H1 (cell line): ENCODE data around the gene ADAMTS16. TPM values are rescaled to one million over a fixed set of nuclear protein-coding genes. Genes with fewer than 3 reads are reported as not detected.

Source experiments
- CTCF ChIA-PET: fragments of 300-600 bp; sonication (Branson Sonifier 250); formaldehyde crosslinking; loops from one replicate; lab custom pipeline; 2021; ENCODE audit not compliant: partially characterized antibody; lab: Charles Lee
- POLR2A ChIA-PET: fragments of 300-600 bp; sonication (Branson Sonifier 250); formaldehyde crosslinking; loops from one replicate; lab custom pipeline; 2021; ENCODE audit warnings: inconsistent platforms; ENCODE audit not compliant: partially characterized antibody; lab: Charles Lee
- DNase-seq, 2 experiments: peaks; one replicate each; pipeline versions ENCODE4 v3.0.0 to v3.0.0-alpha.2; 2010 to 2022; ENCODE audit warnings: low spot score in 2 of 2, low read depth in 1 of 2, mixed read lengths in 1 of 2
- FAIRE-seq: peaks from 2 replicates; lab custom pipeline; 2011; peaks lifted over from hg19 to GRCh38; lab: Jason Lieb, UNC
- H2AFZ ChIP-seq: 2 replicates; pipeline ENCODE4 v1.8.1; 2012; ENCODE audit warnings: low read length, inconsistent platforms
- H2AK5ac ChIP-seq: 2 replicates; pipeline ENCODE4 v1.6.1; 2013; ENCODE audit warnings: low read depth, low read length
- H2BK120ac ChIP-seq: replicated peaks from 2 replicates; pipeline ENCODE3; 2013; ENCODE audit warnings: low read depth, low read length, inconsistent platforms
- H2BK12ac ChIP-seq: 2 replicates; pipeline ENCODE4 v1.6.1; 2013; ENCODE audit warnings: low read depth, low read length
- H2BK15ac ChIP-seq: 2 replicates; pipeline ENCODE4 v1.6.1; 2013; ENCODE audit warnings: low read length
- H2BK20ac ChIP-seq: 2 replicates; pipeline ENCODE4 v1.6.1; 2013; ENCODE audit warnings: low read length
- H2BK5ac ChIP-seq: 2 replicates; pipeline ENCODE4 v1.6.1; 2013; ENCODE audit warnings: low read depth, low read length
- H3K14ac ChIP-seq: 2 replicates; pipeline ENCODE4 v1.6.1; 2013; ENCODE audit warnings: inconsistent platforms; ENCODE audit not compliant: insufficient read length
- H3K18ac ChIP-seq: 2 replicates; pipeline ENCODE4 v1.6.1; 2013; ENCODE audit warnings: low read length; ENCODE audit errors: extremely low read depth
- H3K23ac ChIP-seq: 2 replicates; pipeline ENCODE4 v1.6.1; 2013; ENCODE audit warnings: inconsistent platforms; ENCODE audit not compliant: insufficient read length
- H3K23me2 ChIP-seq: 2 replicates; pipeline ENCODE4 v1.6.1; 2013; ENCODE audit warnings: low read depth, low read length
- H3K27ac ChIP-seq: 2 replicates; pipeline ENCODE4 v1.6.1; 2011; ENCODE audit warnings: low read depth, low read length, inconsistent platforms
- H3K27me3 ChIP-seq, 4 experiments: replicated peaks in 1 of 4; 1 replicate in 1 of 4; 2 replicates in 3 of 4; pipeline versions ENCODE4 v1.6.1 to v1.8.1; 2011 to 2013; ENCODE audit warnings: low read length in 3 of 4, mild to moderate bottlenecking in 3 of 4, inconsistent platforms in 2 of 4, mixed read lengths in 2 of 4, moderate library complexity in 1 of 4; ENCODE audit not compliant: control insufficient read depth in 3 of 4, insufficient read depth in 3 of 4; ENCODE audit errors: extremely low read depth in 1 of 4
- H3K36me3 ChIP-seq, 4 experiments: 2 replicates each; pipeline versions ENCODE4 v1.6.1 to v1.8.1; 2011 to 2013; ENCODE audit warnings: mild to moderate bottlenecking in 4 of 4, low read length in 3 of 4, moderate library complexity in 2 of 4, control low read depth in 1 of 4, inconsistent platforms in 1 of 4; ENCODE audit not compliant: insufficient read depth in 4 of 4, control insufficient read depth in 2 of 4
- H3K4ac ChIP-seq: replicated peaks from 2 replicates; pipeline ENCODE3; 2013; ENCODE audit warnings: low read length, low read depth, mixed read lengths, inconsistent platforms; ENCODE audit not compliant: insufficient read length
- H3K4me1 ChIP-seq, 4 experiments: replicated peaks in 1 of 4; 1 replicate in 1 of 4; 2 replicates in 3 of 4; pipeline versions ENCODE4 v1.6.1 to v1.8.1; 2011 to 2013; ENCODE audit warnings: low read length in 3 of 4, inconsistent platforms in 2 of 4, mixed read lengths in 1 of 4; ENCODE audit not compliant: insufficient read depth in 4 of 4, control insufficient read depth in 3 of 4
- H3K4me2 ChIP-seq, 2 experiments: 2 replicates each; pipeline versions ENCODE4 v1.6.1 to v1.8.1; 2011 to 2013; ENCODE audit warnings: low read depth in 2 of 2, low read length in 2 of 2, control low read depth in 1 of 2, inconsistent platforms in 1 of 2, mild to moderate bottlenecking in 1 of 2; ENCODE audit not compliant: insufficient read depth in 1 of 2
- H3K4me3 ChIP-seq, 4 experiments: fragments of 200-600, 300-600 bp in 1 of 4; sonication (generic), shearing (Covaris generic), sonication (Bioruptor Twin) in 1 of 4; 2 replicates each; pipeline versions ENCODE4 v1.5.1 to v1.8.1; 2011 to 2016; ENCODE audit warnings: low read length in 4 of 4, low read depth in 3 of 4, control low read depth in 2 of 4, inconsistent platforms in 2 of 4, mild to moderate bottlenecking in 2 of 4, mixed read lengths in 1 of 4, moderate library complexity in 1 of 4; ENCODE audit not compliant: insufficient read depth in 2 of 4; ENCODE audit errors: extremely low read depth in 1 of 4
- H3K56ac ChIP-seq: replicated peaks from 2 replicates; pipeline ENCODE3; 2013; ENCODE audit warnings: low read depth, mild to moderate bottlenecking, mixed read lengths, low read length, inconsistent platforms; ENCODE audit not compliant: insufficient read length
- H3K79me1 ChIP-seq: 2 replicates; pipeline ENCODE4 v1.6.1; 2013; ENCODE audit warnings: low read depth, low read length, control low read depth
- H3K79me2 ChIP-seq, 2 experiments: 2 replicates each; pipeline versions ENCODE4 v1.6.1 to v1.8.1; 2012 to 2013; ENCODE audit warnings: low read length in 2 of 2, mild to moderate bottlenecking in 2 of 2, inconsistent platforms in 1 of 2; ENCODE audit not compliant: insufficient read depth in 2 of 2, control insufficient read depth in 1 of 2
- H3K9ac ChIP-seq, 4 experiments: replicated peaks in 1 of 4; 1 replicate in 1 of 4; 2 replicates in 3 of 4; pipeline versions ENCODE4 v1.6.1 to v1.8.1; 2011 to 2013; ENCODE audit warnings: low read depth in 3 of 4, low read length in 3 of 4, control low read depth in 2 of 4, mild to moderate bottlenecking in 2 of 4, moderate library complexity in 2 of 4, inconsistent platforms in 1 of 4; ENCODE audit errors: extremely low read depth in 1 of 4
- H3K9me3 ChIP-seq, 2 experiments: 2 replicates each; pipeline versions ENCODE4 v1.6.1 to v1.8.1; 2012 to 2013; ENCODE audit warnings: mild to moderate bottlenecking in 2 of 2, moderate library complexity in 2 of 2, control low read depth in 1 of 2, inconsistent platforms in 1 of 2, low read depth in 1 of 2, low read length in 1 of 2, mixed read lengths in 1 of 2; ENCODE audit not compliant: insufficient read depth in 2 of 2
- H4K20me1 ChIP-seq, 2 experiments: replicated peaks in 1 of 2; 2 replicates each; pipeline versions ENCODE3 to v1.8.1; 2011 to 2013; ENCODE audit warnings: inconsistent platforms in 2 of 2, low read length in 2 of 2, mild to moderate bottlenecking in 1 of 2; ENCODE audit not compliant: insufficient read depth in 2 of 2, control insufficient read depth in 1 of 2
- H4K5ac ChIP-seq: 2 replicates; pipeline ENCODE4 v1.6.1; 2013; ENCODE audit warnings: low read length, low read depth, mixed read lengths, inconsistent platforms; ENCODE audit not compliant: insufficient read length
- H4K8ac ChIP-seq: 2 replicates; pipeline ENCODE4 v1.8.0; 2013; ENCODE audit warnings: mild to moderate bottlenecking, moderate library complexity, low read length, inconsistent platforms; ENCODE audit not compliant: insufficient read depth; ENCODE audit errors: extremely low read depth
- H4K91ac ChIP-seq: replicated peaks from 2 replicates; pipeline ENCODE3; 2013; ENCODE audit warnings: low read length, mixed read lengths, inconsistent platforms; ENCODE audit not compliant: insufficient read length
- ASH2L ChIP-seq: fragments of 200-600, 300-600 bp; sonication (generic); IDR thresholded peaks from one replicate; pipeline ENCODE4 v1.7.1; 2017; ENCODE audit warnings: low read length
- ATF3 ChIP-seq: IDR thresholded peaks from 2 replicates; pipeline ENCODE4 v1.6.1; 2011; ENCODE audit warnings: low read depth, mild to moderate bottlenecking, low read length; ENCODE audit not compliant: insufficient read depth
- CBX8 ChIP-seq: fragments of 300-800, 300-1000 bp; sonication (generic); IDR thresholded peaks from 2 replicates; pipeline ENCODE4 v1.7.1; 2016; ENCODE audit warnings: low read depth, low read length, borderline replicate concordance
- CEBPB ChIP-seq: IDR thresholded peaks from 2 replicates; pipeline ENCODE4 v1.6.1; 2012; ENCODE audit warnings: low read depth, low read length
- CHD2 ChIP-seq: IDR thresholded peaks from 2 replicates; pipeline ENCODE4 v1.6.1; 2012; ENCODE audit warnings: low read length, improper control_type of control experiment
- CTCF ChIP-seq, 3 experiments: IDR thresholded peaks; 1 replicate in 2 of 3; 2 replicates in 1 of 3; pipeline versions ENCODE4 v1.5.1 to v1.6.1; 2011; ENCODE audit warnings: low read length in 3 of 3, mild to moderate bottlenecking in 3 of 3, inconsistent platforms in 2 of 3, low read depth in 1 of 3, moderate library complexity in 1 of 3; ENCODE audit not compliant: insufficient read depth in 1 of 3; ENCODE audit errors: control extremely low read depth in 1 of 3
- HDAC2 ChIP-seq, 2 experiments: fragments of 300-600 bp in 1 of 2; sonication (generic) in 1 of 2; IDR thresholded peaks; 2 replicates each; pipeline ENCODE4 v1.6.1; 2011 to 2012; ENCODE audit warnings: low read depth in 2 of 2, low read length in 2 of 2, mild to moderate bottlenecking in 2 of 2, moderate library complexity in 2 of 2, borderline replicate concordance in 1 of 2, inconsistent platforms in 1 of 2
- POLR2A ChIP-seq, 2 experiments: IDR thresholded peaks; 1 replicate in 1 of 2; 2 replicates in 1 of 2; pipeline ENCODE4 v1.6.1; 2011; ENCODE audit warnings: low read depth in 2 of 2, low read length in 2 of 2, mild to moderate bottlenecking in 2 of 2; ENCODE audit errors: control extremely low read depth in 1 of 2
- POU5F1 ChIP-seq: IDR thresholded peaks from 2 replicates; pipeline ENCODE4 v1.6.1; 2011; ENCODE audit warnings: low read depth, mild to moderate bottlenecking, low read length, moderate library complexity
- TAF7 ChIP-seq: optimal IDR thresholded peaks from 2 replicates; pipeline ENCODE3; 2011; ENCODE audit warnings: low read depth, mild to moderate bottlenecking, inconsistent platforms, low read length, moderate library complexity, borderline replicate concordance
- TBP ChIP-seq: IDR thresholded peaks from 2 replicates; pipeline ENCODE4 v1.6.1; 2011; ENCODE audit warnings: low read depth, low read length, improper control_type of control experiment
- YY1 ChIP-seq: IDR thresholded peaks from 2 replicates; pipeline ENCODE4 v1.6.1; 2011; ENCODE audit warnings: low read depth, mild to moderate bottlenecking, low read length
- WGBS, 2 experiments: shearing (Covaris generic) in 1 of 2; methylation state at CpG; one replicate each; pipeline versions ENCODE4 v1.1.6 to v1.1.7; 2013 to 2015; ENCODE audit warnings: low lambda C conversion rate in 2 of 2, mixed read lengths in 2 of 2, inconsistent platforms in 1 of 2, low coverage in 1 of 2, missing lambda C conversion rate in 1 of 2; ENCODE audit not compliant: insufficient replicate concordance in 2 of 2, insufficient coverage in 1 of 2, insufficient read length in 1 of 2; ENCODE audit errors: extremely low coverage in 1 of 2, missing lambda C conversion rate in 1 of 2; 5-methylcytosine and 5-hydroxymethylcytosine counted together
- polyA plus RNA-seq, 7 experiments: library from polyadenylated mRNA; depleted of rRNA in 3 of 7; stranded (reverse) in 5 of 7; unstranded in 2 of 7; fragments of >200 nt in 5 of 7; fragments of 200-250 nt in 2 of 7; gene quantifications; 1 replicate in 5 of 7; 2 replicates in 1 of 7; 4 replicates in 1 of 7; pipeline versions ENCODE4 v1.2.1 to v1.2.3, GENCODE V29; 2011 to 2013; ENCODE audit warnings: missing spikeins in 2 of 7, mixed read lengths in 2 of 7
- total RNA-seq: library from RNA; stranded (reverse); fragmentation: NEBNext Ultra II Directional; extraction: Animal tissue kit (Norgen Biotek cat#: 25700); gene quantifications from 2 replicates; pipeline ENCODE4 v1.2.1, GENCODE V29; 2021

ADAMTS16 gene
- total and polyA plus RNA-seq, 2 of the 8 experiments (the other 6 are each of a cell fraction or from before 2014, with no cell fraction given): 3.7 to 16.0 TPM

- Histone ChIP-seq H3K27ac (no peak overlapping the region), H3K4me1 (peaks cover 0 to 3% (median 1%) of the 10 kb centered on the region in 4 experiments; a peak in 2 of 7 replicates), H3K79me1 (no peaks in the 10 kb centered on the region; the same call in 1 of the 2 replicates), H2BK120ac (no peak overlapping the region), H2AFZ (no peak overlapping the region), H4K20me1 (no peaks in the 10 kb centered on the region), H3K4ac (no peak overlapping the region), H3K56ac (no peak overlapping the region), H4K5ac (no peak overlapping the region), H3K23ac (no peak overlapping the region), H3K14ac (no peak overlapping the region), H3K18ac (no peak overlapping the region), H3K9ac (no peak overlapping the region), H3K36me3 (peaks cover 0 to 5% (median 2%) of the 10 kb centered on the region in 4 experiments; a peak in 2 of 8 replicates), H2BK5ac (no peak overlapping the region), H2BK12ac (no peak overlapping the region), H2BK15ac (no peak overlapping the region), H3K79me2 (no peaks in the 10 kb centered on the region), H3K27me3 (no peaks in the 10 kb centered on the region), H3K9me3 (no peaks in the 10 kb centered on the region), H3K23me2 (no peaks in the 10 kb centered on the region; the same call in 1 of the 2 replicates), H4K8ac (no peak overlapping the region), H3K4me3 (no peak overlapping the region), H2BK20ac (no peak overlapping the region), H2AK5ac (no peak overlapping the region), H3K4me2 (no peak overlapping the region), H4K91ac (no peak overlapping the region)
- CTCF ChIA-PET: no interaction called here
- FAIRE-seq: no peak
- 88% methylated on average over 4 of the region's 4 CpGs; no CpG with 5 or more reads in 1 of the 2 experiments for WGBS, 2 experiments
- POLR2A ChIA-PET: no interaction called here
- DNase-seq: no peak
- TF ChIP-seq CTCF (IDR thresholded peaks at IDR 0.05; ENCODE audit: control extremely low read depth in 1 of 3, insufficient read depth in 1 of 3, low read depth in 1 of 3, low read length in 3 of 3) (no peak), CEBPB (no peak), HDAC2 (IDR thresholded peaks at IDR 0.05; ENCODE audit: borderline replicate concordance in 1 of 2, low read depth in 2 of 2, low read length in 2 of 2) (no peak), TBP (no peak), ATF3 (no peak), POU5F1 (no peak), ASH2L (no peak), CHD2 (no peak), CBX8 (no peak), TAF7 (no peak), YY1 (no peak), POLR2A (IDR thresholded peaks at IDR 0.05; ENCODE audit: control extremely low read depth in 1 of 2, low read depth in 2 of 2, low read length in 2 of 2) (no peak)
Measured at GRCh38 chr5:5221724-5222123, 81.6 kb downstream of the ADAMTS16 start.
